Stimulated activated CD4-positive, alpha-beta T cell treated with anti-CD3 and anti-CD28 coated beads, TNF-alpha, amount 100 ng/mL, for 24 hours (primary cell): ENCODE measurements around the gene ARHGAP22.

Source experiments
- DNase-seq, 3 experiments: peaks; one replicate each; pipeline ENCODE4 v3.0.0-alpha.2; 2020; ENCODE audit warnings: low read depth in 3 of 3

Gene ARHGAP22

GRCh38 chr10:48533540-48533939 lies 71.3 kb downstream of the ARHGAP22 start:
- DNase-seq: no peak

- DNase-seq: no peak
Observed at GRCh38 chr10:48531486-48531885, 73.4 kb downstream of the ARHGAP22 start.

GRCh38 chr10:48529331-48529730 lies 75.5 kb downstream of the ARHGAP22 start:
- DNase-seq: no peak

- no peak for DNase-seq
Observed at GRCh38 chr10:48527756-48528155, 77.1 kb downstream of the ARHGAP22 start.

GRCh38 chr10:48526846-48527505 lies 77.9 kb downstream of the ARHGAP22 start:
- DNase-seq: no peak

GRCh38 chr10:48526011-48526821 lies 78.7 kb downstream of the ARHGAP22 start:
- no peak for DNase-seq

- DNase-seq: no peak
Observed at GRCh38 chr10:48525113-48525512, 79.8 kb downstream of the ARHGAP22 start.

- peak in 1 of 3 experiments; percentile 18 for DNase-seq
Observed at GRCh38 chr10:48523820-48524758, 80.8 kb downstream of the ARHGAP22 start.

- DNase-seq: no peak
Observed at GRCh38 chr10:48523212-48523819, 81.6 kb downstream of the ARHGAP22 start.

- no peak for DNase-seq
Observed at GRCh38 chr10:48522011-48522765, 82.7 kb downstream of the ARHGAP22 start.

- no peak for DNase-seq
Observed at GRCh38 chr10:48520594-48520993, 84.3 kb downstream of the ARHGAP22 start.

- DNase-seq: no peak
Observed at GRCh38 chr10:48520184-48520506, 84.7 kb downstream of the ARHGAP22 start.

- no peak for DNase-seq
Observed at GRCh38 chr10:48519481-48520183, 85.2 kb downstream of the ARHGAP22 start.

- no peak for DNase-seq
Observed at GRCh38 chr10:48518986-48519385, 85.9 kb downstream of the ARHGAP22 start.

- DNase-seq: no peak
Observed at GRCh38 chr10:48517911-48518811, 86.7 kb downstream of the ARHGAP22 start.

GRCh38 chr10:48517482-48517881 lies 87.4 kb downstream of the ARHGAP22 start:
- DNase-seq: no peak

- DNase-seq: no peak
Observed at GRCh38 chr10:48516911-48517310, 88.0 kb downstream of the ARHGAP22 start.

GRCh38 chr10:48514916-48515315 lies 90.0 kb downstream of the ARHGAP22 start:
- no peak for DNase-seq

GRCh38 chr10:48514255-48514654 lies 90.6 kb downstream of the ARHGAP22 start:
- DNase-seq: no peak
